Transverse colon (tissue), 4 donors: ENCODE results near the gene TRABD2A. TPM values are rescaled to one million over a fixed set of nuclear protein-coding genes. Genes with fewer than 3 reads are reported as not detected.

Experiments
- DNase-seq: peaks from one replicate; pipeline ENCODE4 v3.0.0-alpha.2; 2019
- H3K27ac ChIP-seq, 4 donors: fragments of 200-600 bp; sonication (generic); 2 replicates each; pipeline ENCODE4 v1.5.1; 2016 to 2018; ENCODE audit warnings: inconsistent platforms in 4 of 4
- H3K27me3 ChIP-seq: fragments of 200-600 bp; sonication (generic); 2 replicates; pipeline ENCODE4 v1.5.1; 2017; ENCODE audit warnings: inconsistent platforms
- H3K36me3 ChIP-seq, 4 donors: fragments of 200-600 bp; sonication (generic); 2 replicates each; pipeline ENCODE4 v1.5.1; 2017 to 2019; ENCODE audit warnings: inconsistent platforms in 4 of 4
- H3K4me1 ChIP-seq, 4 donors: fragments of 200-600 bp; sonication (generic); 2 replicates each; pipeline ENCODE4 v1.5.1; 2017 to 2020; ENCODE audit warnings: inconsistent platforms in 4 of 4
- H3K4me3 ChIP-seq, 4 donors: fragments of 200-600 bp; sonication (generic); 1 replicate in 1 of 4; 2 replicates in 3 of 4; pipeline versions ENCODE4 v1.5.1 to v1.6.1; 2017 to 2019; ENCODE audit warnings: inconsistent platforms in 4 of 4
- H3K9me3 ChIP-seq, 2 donors: fragments of 200-600 bp; sonication (generic); 2 replicates each; pipeline ENCODE4 v1.5.1; 2017 to 2019; ENCODE audit warnings: inconsistent platforms in 2 of 2
- CTCF ChIP-seq, 5 experiments: fragments of 200-600 bp in 3 of 5; fragments of 450-650 bp in 2 of 5; sonication (generic) in 3 of 5; IDR thresholded peaks; 1 replicate in 2 of 5; 2 replicates in 3 of 5; pipeline ENCODE4 v1.5.1; 2016 to 2017; ENCODE audit warnings: antibody characterized with exemption in 5 of 5, inconsistent platforms in 3 of 5, mild to moderate bottlenecking in 2 of 5, moderate library complexity in 1 of 5
- EP300 ChIP-seq: sonication (generic); formaldehyde crosslinking; IDR thresholded peaks from one replicate; pipeline ENCODE4 v1.6.1; 2017; ENCODE audit warnings: antibody characterized with exemption, low read depth
- POLR2A ChIP-seq: fragments of 450-650 bp; IDR thresholded peaks from one replicate; pipeline ENCODE4 v1.6.1; 2016; ENCODE audit warnings: antibody characterized with exemption, mild to moderate bottlenecking, moderate library complexity
- POLR2AphosphoS5 ChIP-seq, 3 donors: sonication (generic); formaldehyde crosslinking; IDR thresholded peaks; one replicate each; pipeline ENCODE4 v1.6.1; 2016; ENCODE audit warnings: antibody characterized with exemption in 3 of 3
- WGBS, 2 donors: methylation state at CpG; one replicate each; pipeline ENCODE4 v1.1.5; 2018; ENCODE audit warnings: low coverage in 1 of 2; 5-methylcytosine and 5-hydroxymethylcytosine counted together
- in situ Hi-C, 4 donors: fragments of 200-750 bp; cut with MboI; loops; one replicate each; pipeline versions ENCODE4 v1.15.0 to v1.15.1; 2017; ENCODE audit warnings: low sequenced_read_pairs in 3 of 4, low pct_ligation_motif_present in 1 of 4, low pct_unique_long_range_greater_than_20kb in 1 of 4
- intact Hi-C: fragments of 100-400 bp; cut with DNase I; formaldehyde crosslinking; loops from one replicate; pipeline ENCODE4 v1.15.1; 2023; ENCODE audit warnings: low total_unique reads
- total RNA-seq, 4 donors: library from RNA; depleted of rRNA; stranded (reverse); fragments of >200 nt; gene quantifications; one replicate each; pipeline ENCODE4 v1.1.0, GENCODE V29; 2016

Gene TRABD2A
- total RNA-seq, 4 donors from 2014 or later = 21.3 to 230 (median 76.5) TPM

GRCh38 chr2:84861539-84861938 is 19.3 kb downstream of the TRABD2A start:
- WGBS, 2 donors = 67% methylated on average over 6 of the region's 6 CpGs; no CpG with 5 or more reads in 1 of the 2 donors
- Histone ChIP-seq H3K36me3 (no peaks in the 10 kb centered on the region), H3K27ac (no peak overlapping the region), H3K27me3 (no peaks in the 10 kb centered on the region), H3K4me1 (peaks cover 0 to 22% (median 7%) of the 10 kb centered on the region in 4 donors), H3K4me3 (no peak overlapping the region), H3K9me3 (no peaks in the 10 kb centered on the region)
- TF ChIP-seq CTCF (IDR thresholded peaks at IDR 0.05) (no peak), POLR2AphosphoS5 (IDR thresholded peaks at IDR 0.05) (no peak), POLR2A (no peak), EP300 (no peak)
- in situ Hi-C loops = loop anchor here in 2 of 4 donors (10.0 to 25.0 kb wide), 2 partner anchors 367 to 374 kb away; no protein-coding TSS in a partner anchor
- intact Hi-C loops = no loop called here
- no peak for DNase-seq

GRCh38 chr2:84858937-84859336 is 21.9 kb downstream of the TRABD2A start:
- Histone ChIP-seq H3K36me3 (no peaks in the 10 kb centered on the region), H3K27ac (no peak overlapping the region), H3K9me3 (no peaks in the 10 kb centered on the region), H3K4me3 (no peak overlapping the region), H3K4me1 (peaks cover 0 to 16% (median 7%) of the 10 kb centered on the region in 4 donors), H3K27me3 (no peaks in the 10 kb centered on the region)
- no peak for DNase-seq
- TF ChIP-seq CTCF (IDR thresholded peaks at IDR 0.05) (no peak), EP300 (no peak), POLR2AphosphoS5 (IDR thresholded peaks at IDR 0.05) (no peak), POLR2A (no peak)
- intact Hi-C loops (no loop called here), in situ Hi-C loops (loop anchor here in 1 of 4 donors (25.0 kb wide), 1 partner anchor 372 kb away; no protein-coding TSS in a partner anchor)
- WGBS, 2 donors = 42 to 100% methylated on average over 1 to 3 of the region's 3 CpGs

- TF ChIP-seq POLR2A (no peak), POLR2AphosphoS5 (IDR thresholded peaks at IDR 0.05) (no peak), EP300 (no peak), CTCF (IDR thresholded peaks at IDR 0.05) (no peak)
- no peak for DNase-seq
- 81 to 83% methylated on average over 3 of the region's 3 CpGs for WGBS, 2 donors
- H3K9me3 ChIP-seq = no peaks in the 10 kb centered on the region
- no peak overlapping the region for H3K4me3 ChIP-seq
- no peak overlapping the region for H3K27ac ChIP-seq
- in situ Hi-C loops = loop anchor here in 1 of 4 donors (25.0 kb wide), 1 partner anchor 371 kb away; no protein-coding TSS in a partner anchor
- H3K4me1 ChIP-seq = peaks cover 0 to 16% (median 7%) of the 10 kb centered on the region in 4 donors
- intact Hi-C loops = no loop called here
- no peaks in the 10 kb centered on the region for H3K36me3 ChIP-seq
- no peaks in the 10 kb centered on the region for H3K27me3 ChIP-seq
Observed at GRCh38 chr2:84858123-84858522, 22.8 kb downstream of the TRABD2A start.

- Histone ChIP-seq H3K36me3 (no peaks in the 10 kb centered on the region), H3K9me3 (no peaks in the 10 kb centered on the region), H3K4me1 (peaks cover 0 to 16% (median 7%) of the 10 kb centered on the region in 4 donors), H3K4me3 (no peak overlapping the region), H3K27me3 (no peaks in the 10 kb centered on the region), H3K27ac (no peak overlapping the region)
- intact Hi-C loops = no loop called here
- TF ChIP-seq CTCF (IDR thresholded peaks at IDR 0.05) (no peak), POLR2A (no peak), EP300 (no peak), POLR2AphosphoS5 (IDR thresholded peaks at IDR 0.05) (no peak)
- no peak for DNase-seq
- 94 to 100% methylated on average over 1 to 5 of the region's 5 CpGs for WGBS, 2 donors
- in situ Hi-C loops = loop anchor here in 1 of 4 donors (25.0 kb wide), 1 partner anchor 370 kb away; no protein-coding TSS in a partner anchor
Observed at GRCh38 chr2:84857566-84857965, 23.3 kb downstream of the TRABD2A start.
